ENCODE results near the gene UBASH3A.

GRCh38 chr21:42385619-42386018 is 18.1 kb upstream of the UBASH3A start:
- TF ChIP-seq YY1 (IDR thresholded peaks at IDR 0.05; ENCODE audit: low read depth) (no peak), RAD21 (IDR thresholded peaks at IDR 0.05; ENCODE audit: low read depth) (no peak), EP300 (IDR thresholded peaks at IDR 0.05; ENCODE audit: borderline replicate concordance) (no peak)
